Mesendoderm (in vitro differentiated cells): Measurements from ENCODE around the gene GTF2H4.

ENCODE experiments used
- DNase-seq: peaks from one replicate; pipeline ENCODE4 v3.0.0; 2013
- H2AK5ac ChIP-seq: 2 replicates; pipeline ENCODE4 v1.6.1; 2013; ENCODE audit warnings: low read length, inconsistent platforms
- H2BK120ac ChIP-seq: 2 replicates; pipeline ENCODE4 v1.6.1; 2013; ENCODE audit warnings: low read depth, mild to moderate bottlenecking, low read length, moderate library complexity, mixed read lengths
- H2BK15ac ChIP-seq: replicated peaks from 2 replicates; pipeline ENCODE4 v1.6.1; 2013; ENCODE audit warnings: low read depth, mild to moderate bottlenecking, moderate library complexity
- H2BK5ac ChIP-seq: 2 replicates; pipeline ENCODE4 v1.6.1; 2013; ENCODE audit warnings: low read length, inconsistent platforms
- H3K18ac ChIP-seq: 2 replicates; pipeline ENCODE4 v1.6.1; 2013; ENCODE audit warnings: mild to moderate bottlenecking, low read length, mixed read lengths
- H3K23ac ChIP-seq: one replicate; pipeline ENCODE4 v1.6.1; 2013; ENCODE audit warnings: low read length
- H3K27ac ChIP-seq: 2 replicates; pipeline ENCODE4 v1.5.1; 2013; ENCODE audit warnings: low read depth, mild to moderate bottlenecking, inconsistent platforms, low read length, moderate library complexity
- H3K27me3 ChIP-seq: 2 replicates; pipeline ENCODE4 v1.6.1; 2013; ENCODE audit warnings: low read length, control low read depth, mild to moderate bottlenecking, inconsistent platforms; ENCODE audit not compliant: insufficient read depth, poor library complexity
- H3K36me3 ChIP-seq: 2 replicates; pipeline ENCODE4 v1.6.1; 2013; ENCODE audit warnings: low read length, inconsistent platforms; ENCODE audit not compliant: control insufficient read depth, insufficient read depth
- H3K4ac ChIP-seq: one replicate; pipeline ENCODE4 v1.6.1; 2013; ENCODE audit warnings: low read depth, mild to moderate bottlenecking, low read length, moderate library complexity
- H3K4me1 ChIP-seq: 2 replicates; pipeline ENCODE4 v1.6.1; 2013; ENCODE audit warnings: low read depth, low read length, inconsistent platforms; ENCODE audit not compliant: control insufficient read depth
- H3K4me2 ChIP-seq: 2 replicates; pipeline ENCODE4 v1.6.1; 2013; ENCODE audit warnings: low read length
- H3K4me3 ChIP-seq: 2 replicates; pipeline ENCODE4 v1.5.1; 2013; ENCODE audit warnings: mild to moderate bottlenecking, low read length
- H3K56ac ChIP-seq: one replicate; pipeline ENCODE4 v1.6.1; 2013; ENCODE audit warnings: low read length
- H3K79me1 ChIP-seq: 2 replicates; pipeline ENCODE4 v1.6.1; 2013; ENCODE audit warnings: low read length, inconsistent platforms
- H3K79me2 ChIP-seq: 2 replicates; pipeline ENCODE4 v1.6.1; 2013; ENCODE audit warnings: mild to moderate bottlenecking, low read length; ENCODE audit not compliant: control insufficient read depth, insufficient read depth
- H3K9ac ChIP-seq: 2 replicates; pipeline ENCODE4 v1.6.1; 2013; ENCODE audit warnings: low read length, inconsistent platforms
- H4K5ac ChIP-seq: one replicate; pipeline ENCODE4 v1.6.1; 2013; ENCODE audit warnings: low read length
- H4K8ac ChIP-seq: one replicate; pipeline ENCODE4 v1.6.1; 2013; ENCODE audit warnings: low read depth, mild to moderate bottlenecking, control low read depth, low read length, moderate library complexity
- WGBS: extraction: QIAGEN DNeasy Blood & Tissue Kit; methylation state at CpG from one replicate; pipeline ENCODE4 v1.1.7; 2013; ENCODE audit warnings: low lambda C conversion rate, missing lambda C conversion rate; ENCODE audit not compliant: insufficient coverage; ENCODE audit errors: extremely low coverage; 5-methylcytosine and 5-hydroxymethylcytosine counted together

GTF2H4 gene

GRCh38 chr6:30881392-30882203 is 26.4 kb upstream of the GTF2H4 start:
- H2AK5ac ChIP-seq: peak overlapping the region; percentile 90
- H3K79me1 ChIP-seq: peaks cover 7% of the 10 kb centered on the region
- H3K27me3 ChIP-seq: no peaks in the 10 kb centered on the region
- peak overlapping the region; percentile 23 for H2BK5ac ChIP-seq
- no peaks in the 10 kb centered on the region for H3K36me3 ChIP-seq
- H3K4ac ChIP-seq: no peak overlapping the region
- H3K79me2 ChIP-seq: peaks cover 24% of the 10 kb centered on the region
- peak overlapping the region; percentile 33 for H3K23ac ChIP-seq
- WGBS: no CpG with 5 or more reads among the region's 14 CpGs
- peak overlapping the region; percentile 2 for H3K18ac ChIP-seq
- H3K56ac ChIP-seq: peak overlapping the region; percentile 85
- no peak overlapping the region for H2BK15ac ChIP-seq
- H3K4me2 ChIP-seq: peak overlapping the region; percentile 14
- peak overlapping the region; percentile 55 for H3K9ac ChIP-seq
- H3K4me1 ChIP-seq: peaks cover 29% of the 10 kb centered on the region
- no peak overlapping the region for H4K8ac ChIP-seq
- H3K4me3 ChIP-seq: no peak overlapping the region
- no peak overlapping the region for H2BK120ac ChIP-seq
- peak overlapping the region; percentile 52 for H4K5ac ChIP-seq
- peak; percentile 37 for DNase-seq
- H3K27ac ChIP-seq: peak overlapping the region; percentile 40

DNA sequence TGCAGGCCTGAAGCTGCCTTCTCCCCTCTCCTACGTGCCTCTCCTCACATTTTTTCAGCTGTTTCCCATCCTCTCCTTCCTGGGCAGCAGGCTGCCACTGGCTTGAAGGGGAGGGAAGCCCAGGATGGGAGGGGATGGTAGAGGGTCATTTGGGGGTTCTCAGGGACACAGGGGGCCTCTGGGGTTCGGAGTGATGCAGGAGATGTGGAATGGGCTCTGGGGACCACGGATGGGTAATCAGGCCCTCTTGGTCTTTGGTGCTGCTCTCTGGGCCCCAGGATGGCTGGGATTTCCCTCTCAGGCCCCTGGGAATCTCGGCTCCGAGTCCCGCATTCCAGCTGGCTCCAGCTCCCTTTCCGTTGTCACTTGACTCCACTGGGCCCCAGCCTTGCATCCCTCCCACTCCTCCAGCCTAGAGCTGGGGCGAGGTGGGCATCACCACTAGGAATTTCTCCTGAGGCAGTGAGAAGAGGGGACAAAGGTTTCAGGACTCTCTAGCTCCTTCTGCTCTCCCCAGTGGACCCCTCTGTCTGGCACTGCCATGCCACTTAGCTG is 25.7 kb upstream of the GTF2H4 start:
- H3K36me3 ChIP-seq: no peaks in the 10 kb centered on the region
- H4K8ac ChIP-seq: no peak overlapping the region
- H3K23ac ChIP-seq: no peak overlapping the region
- no peak overlapping the region for H3K4ac ChIP-seq
- peak overlapping the region; percentile 14 for H2BK5ac ChIP-seq
- peak overlapping the region; percentile 40 for H3K27ac ChIP-seq
- H3K4me3 ChIP-seq: no peak overlapping the region
- H2BK15ac ChIP-seq: no peak overlapping the region
- peaks cover 28% of the 10 kb centered on the region for H3K79me2 ChIP-seq
- peaks cover 32% of the 10 kb centered on the region for H3K4me1 ChIP-seq
- peak overlapping the region; percentile 2 for H3K18ac ChIP-seq
- H3K56ac ChIP-seq: peak overlapping the region; percentile 85
- peak; percentile 78 for DNase-seq
- H3K4me2 ChIP-seq: no peak overlapping the region
- no peak overlapping the region for H2AK5ac ChIP-seq
- peak overlapping the region; percentile 55 for H3K9ac ChIP-seq
- H3K79me1 ChIP-seq: peaks cover 7% of the 10 kb centered on the region
- no peak overlapping the region for H2BK120ac ChIP-seq
- no peaks in the 10 kb centered on the region for H3K27me3 ChIP-seq
- H4K5ac ChIP-seq: no peak overlapping the region
- no CpG with 5 or more reads among the region's 8 CpGs for WGBS

GRCh38 chr6:30882759-30883684 is 25.0 kb upstream of the GTF2H4 start:
- peak overlapping the region; percentile 69 for H3K4me2 ChIP-seq
- peak overlapping the region; percentile 95 for H2AK5ac ChIP-seq
- H3K23ac ChIP-seq: peak overlapping the region; percentile 94
- peak overlapping the region; percentile 85 for H3K56ac ChIP-seq
- H3K27me3 ChIP-seq: no peaks in the 10 kb centered on the region
- H2BK5ac ChIP-seq: peak overlapping the region; percentile 68
- WGBS: no CpG with 5 or more reads among the region's 15 CpGs
- DNase-seq: peak; percentile 90
- peak overlapping the region; percentile 96 for H3K18ac ChIP-seq
- H3K79me2 ChIP-seq: peaks cover 33% of the 10 kb centered on the region
- H2BK15ac ChIP-seq: no peak overlapping the region
- peaks cover 30% of the 10 kb centered on the region for H3K4me1 ChIP-seq
- peak overlapping the region; percentile 47 for H3K4me3 ChIP-seq
- peak overlapping the region; percentile 61 for H3K27ac ChIP-seq
- H4K5ac ChIP-seq: no peak overlapping the region
- H3K79me1 ChIP-seq: peaks cover 7% of the 10 kb centered on the region
- peak overlapping the region; percentile 77 for H3K9ac ChIP-seq
- H4K8ac ChIP-seq: no peak overlapping the region
- peak overlapping the region; percentile 60 for H3K4ac ChIP-seq
- H3K36me3 ChIP-seq: no peaks in the 10 kb centered on the region
- no peak overlapping the region for H2BK120ac ChIP-seq

DNA sequence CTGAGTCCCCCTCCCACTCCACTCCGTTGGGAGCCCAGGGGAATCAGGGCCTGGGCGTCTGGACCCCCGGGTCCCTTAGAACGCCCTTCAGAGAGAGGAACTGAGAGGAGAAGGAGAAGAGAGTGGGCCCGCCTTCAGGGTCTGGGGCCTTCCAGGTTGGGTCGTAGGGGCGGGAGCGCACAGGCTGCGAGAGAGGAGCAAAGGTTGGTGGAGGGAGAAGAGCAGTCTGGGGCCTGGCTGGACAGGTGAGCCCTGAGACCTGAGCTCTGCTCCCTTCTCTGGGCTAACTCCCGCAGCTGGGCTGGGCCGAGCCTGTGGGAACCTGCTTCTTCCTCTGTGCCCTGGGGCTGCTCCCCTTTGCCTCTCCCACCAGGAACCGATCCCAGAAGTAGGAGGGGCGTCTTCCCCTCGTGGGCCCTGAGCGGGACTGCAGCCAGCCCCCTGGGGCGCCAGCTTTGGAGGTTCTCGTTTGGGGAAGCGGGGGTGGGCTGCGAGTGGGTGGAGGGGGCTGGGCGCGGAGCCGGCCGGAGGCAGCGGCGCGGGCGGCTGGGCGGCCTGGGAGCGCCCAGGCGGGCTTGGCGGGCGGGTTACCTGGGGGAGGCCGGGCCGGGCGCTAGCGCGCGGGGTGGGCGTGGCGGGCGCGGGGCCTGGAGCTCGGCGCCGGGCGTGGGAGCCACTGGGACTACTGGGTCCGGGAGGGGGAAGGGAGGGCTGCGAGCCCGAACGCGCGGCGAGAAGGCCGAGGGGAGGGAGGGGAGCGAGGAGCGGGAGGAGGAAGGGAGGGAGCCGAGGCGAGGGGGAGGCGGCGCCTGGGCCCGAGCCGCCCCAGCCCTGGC is 24.1 kb upstream of the GTF2H4 start, which contains the start of gene DDR1:
Gene DDR1, plus strand, starts transcription at position 835 of the 836 bp plus-strand sequence. CDS start 4,211 bp downstream, outside the sequence.
- peak within 1 kb of the TSS; percentile 96 for H3K18ac ChIP-seq
- H4K8ac ChIP-seq: peak within 1 kb of the TSS; percentile 77
- peak within 1 kb of the TSS; percentile 47 for H3K4me3 ChIP-seq
- peak within 1 kb of the TSS; percentile 77 for H3K9ac ChIP-seq
- no peaks in the 10 kb centered on the region for H3K36me3 ChIP-seq
- peak; percentile 68 for DNase-seq
- peak within 1 kb of the TSS; percentile 76 for H3K27ac ChIP-seq
- peaks cover 40% of the 10 kb centered on the region for H3K79me2 ChIP-seq
- peak within 1 kb of the TSS; percentile 68 for H2BK5ac ChIP-seq
- H3K23ac ChIP-seq: peak within 1 kb of the TSS; percentile 94
- peak within 1 kb of the TSS; percentile 79 for H2BK120ac ChIP-seq
- H2AK5ac ChIP-seq: peak within 1 kb of the TSS; percentile 95
- no peak within 1 kb of the TSS for H4K5ac ChIP-seq
- H3K4ac ChIP-seq: peak within 1 kb of the TSS; percentile 60
- H3K4me1 ChIP-seq: peaks cover 30% of the 10 kb centered on the region
- peak within 1 kb of the TSS; percentile 76 for H3K4me2 ChIP-seq
- peak within 1 kb of the TSS; percentile 72 for H3K56ac ChIP-seq
- no peak within 1 kb of the TSS for H2BK15ac ChIP-seq
- peaks cover 12% of the 10 kb centered on the region for H3K79me1 ChIP-seq
- WGBS: no CpG with 5 or more reads among the region's 62 CpGs
- H3K27me3 ChIP-seq: no peaks in the 10 kb centered on the region
